HG03520 (cell line): Measurements from ENCODE around the gene SNX27.
"Not testable (repeated sequence)": the region's sequence is repeated elsewhere in the genome, so short reads cannot be mapped to it uniquely, and the experiment has no call there.

Experiments used
- ATAC-seq: cut with Tn5 transposase; IDR thresholded peaks from one replicate; pipeline ENCODE4 v1.9.1; 2021; ENCODE audit warnings: mild to moderate bottlenecking, moderate library complexity; ENCODE audit not compliant: unreplicated experiment

The SNX27 gene

GRCh38 chr1:151602550-151602949 is 9.3 kb upstream of the SNX27 start:
- not testable (repeated sequence) for ATAC-seq

GRCh38 chr1:151604291-151604690 is 7.6 kb upstream of the SNX27 start:
- no peak for ATAC-seq

- ATAC-seq, result no peak
Measured at GRCh38 chr1:151606384-151606783, 5.5 kb upstream of the SNX27 start.

- no peak for ATAC-seq
Measured at GRCh38 chr1:151606857-151607256, 5.0 kb upstream of the SNX27 start.

GRCh38 chr1:151610142-151610541 is 1.7 kb upstream of the SNX27 start:
- ATAC-seq, result no peak

GRCh38 chr1:151611288-151611790 is 511 bp upstream of the SNX27 start:
- ATAC-seq, result no peak

GRCh38 chr1:151612501-151613281 is 841 bp downstream of the SNX27 start:
- no peak for ATAC-seq

- no peak for ATAC-seq
Measured at GRCh38 chr1:151613282-151613780, 1.5 kb downstream of the SNX27 start.

GRCh38 chr1:151615711-151616504 is 4.1 kb downstream of the SNX27 start:
- no peak for ATAC-seq

- no peak for ATAC-seq
Measured at GRCh38 chr1:151616505-151616849, 4.6 kb downstream of the SNX27 start.

- ATAC-seq, result no peak
Measured at GRCh38 chr1:151618003-151618402, 6.2 kb downstream of the SNX27 start.

GRCh38 chr1:151618470-151618869 is 6.6 kb downstream of the SNX27 start:
- ATAC-seq, result no peak

GRCh38 chr1:151618996-151619395 is 7.1 kb downstream of the SNX27 start:
- not testable (repeated sequence) for ATAC-seq

- no peak for ATAC-seq
Measured at GRCh38 chr1:151619489-151620093, 7.7 kb downstream of the SNX27 start.

GRCh38 chr1:151620286-151620685 is 8.4 kb downstream of the SNX27 start:
- ATAC-seq, result no peak

- ATAC-seq, result no peak
Measured at GRCh38 chr1:151621351-151621750, 9.5 kb downstream of the SNX27 start.

- no peak for ATAC-seq
Measured at GRCh38 chr1:151624783-151625182, 12.9 kb downstream of the SNX27 start.

GRCh38 chr1:151626740-151627334 is 15.0 kb downstream of the SNX27 start:
- no peak for ATAC-seq

GRCh38 chr1:151629278-151629677 is 17.4 kb downstream of the SNX27 start:
- ATAC-seq, result no peak

- ATAC-seq, result no peak
Measured at GRCh38 chr1:151635479-151636072, 23.7 kb downstream of the SNX27 start.
